Fibroblast of villous mesenchyme (primary cell): ENCODE results near the gene GALNTL6. TPM values are rescaled to one million over a fixed set of nuclear protein-coding genes. Genes with fewer than 3 reads are reported as not detected.

Experiments used
- DNase-seq: peaks from one replicate; pipeline ENCODE4 v3.0.0-alpha.2; 2010; ENCODE audit warnings: low read depth
- H3K4me3 ChIP-seq: 2 replicates; pipeline ENCODE4 v1.5.1; 2011; ENCODE audit warnings: low read depth, mild to moderate bottlenecking, low read length
- total RNA-seq: library from RNA; depleted of rRNA; stranded (reverse); fragments of >200 nt; gene quantifications from 2 replicates; pipeline ENCODE4 v1.2.3, GENCODE V29; 2012
- TF ChIP-seq, protein P1 (sequence below): IDR thresholded peaks from 2 replicates; pipeline ENCODE4 v1.5.1; 2012; ENCODE audit warnings: low read depth, mild to moderate bottlenecking, low read length; ENCODE audit not compliant: insufficient read depth

GALNTL6 gene
- total RNA-seq, 1 donor: not detected

DNA sequence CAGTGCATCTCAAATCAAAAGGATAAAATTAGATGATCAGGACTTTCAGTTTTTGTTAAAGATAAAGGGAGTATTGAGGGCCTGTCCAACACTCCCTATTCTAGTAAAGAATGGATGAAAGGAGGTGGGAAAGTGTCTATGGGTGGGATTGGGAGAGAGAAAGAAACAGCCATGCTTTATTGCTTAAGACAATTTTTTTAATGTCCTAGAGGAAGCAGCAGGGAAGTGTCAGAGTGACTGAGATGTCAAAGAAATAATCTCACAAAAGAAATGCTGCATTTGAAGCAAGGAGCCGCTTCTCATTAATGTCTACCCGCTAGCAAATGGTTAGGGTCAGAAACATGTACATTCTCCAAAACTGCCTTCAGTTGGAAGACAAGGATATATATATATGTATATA, 1238.0 kb downstream of the GALNTL6 start:
- H3K4me3 ChIP-seq: no peak overlapping the region
- TF ChIP-seq, protein P1, sequence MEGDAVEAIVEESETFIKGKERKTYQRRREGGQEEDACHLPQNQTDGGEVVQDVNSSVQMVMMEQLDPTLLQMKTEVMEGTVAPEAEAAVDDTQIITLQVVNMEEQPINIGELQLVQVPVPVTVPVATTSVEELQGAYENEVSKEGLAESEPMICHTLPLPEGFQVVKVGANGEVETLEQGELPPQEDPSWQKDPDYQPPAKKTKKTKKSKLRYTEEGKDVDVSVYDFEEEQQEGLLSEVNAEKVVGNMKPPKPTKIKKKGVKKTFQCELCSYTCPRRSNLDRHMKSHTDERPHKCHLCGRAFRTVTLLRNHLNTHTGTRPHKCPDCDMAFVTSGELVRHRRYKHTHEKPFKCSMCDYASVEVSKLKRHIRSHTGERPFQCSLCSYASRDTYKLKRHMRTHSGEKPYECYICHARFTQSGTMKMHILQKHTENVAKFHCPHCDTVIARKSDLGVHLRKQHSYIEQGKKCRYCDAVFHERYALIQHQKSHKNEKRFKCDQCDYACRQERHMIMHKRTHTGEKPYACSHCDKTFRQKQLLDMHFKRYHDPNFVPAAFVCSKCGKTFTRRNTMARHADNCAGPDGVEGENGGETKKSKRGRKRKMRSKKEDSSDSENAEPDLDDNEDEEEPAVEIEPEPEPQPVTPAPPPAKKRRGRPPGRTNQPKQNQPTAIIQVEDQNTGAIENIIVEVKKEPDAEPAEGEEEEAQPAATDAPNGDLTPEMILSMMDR: no peak
- no peak for DNase-seq

DNA sequence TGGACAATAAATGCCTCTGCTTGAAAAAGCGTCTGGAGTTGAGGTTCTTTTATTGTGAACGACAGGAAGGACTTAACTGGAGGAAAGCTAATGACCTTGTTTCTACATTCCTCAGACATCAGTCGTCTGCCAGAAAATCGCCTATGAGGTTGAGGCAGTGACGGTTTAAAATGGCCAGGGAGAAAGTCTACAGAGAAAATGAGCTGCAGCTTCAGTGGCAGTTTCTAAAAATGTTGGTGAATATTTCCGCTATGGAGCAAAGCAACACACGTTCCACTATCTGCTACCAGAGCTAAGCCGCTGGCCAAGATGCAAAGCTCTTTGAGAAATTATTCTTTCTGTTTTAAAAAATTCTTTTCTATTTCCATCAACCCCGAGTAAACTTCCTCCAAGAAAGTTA, 1238.5 kb downstream of the GALNTL6 start:
- H3K4me3 ChIP-seq: no peak overlapping the region
- no peak for DNase-seq
- TF ChIP-seq, protein P1: no peak

DNA sequence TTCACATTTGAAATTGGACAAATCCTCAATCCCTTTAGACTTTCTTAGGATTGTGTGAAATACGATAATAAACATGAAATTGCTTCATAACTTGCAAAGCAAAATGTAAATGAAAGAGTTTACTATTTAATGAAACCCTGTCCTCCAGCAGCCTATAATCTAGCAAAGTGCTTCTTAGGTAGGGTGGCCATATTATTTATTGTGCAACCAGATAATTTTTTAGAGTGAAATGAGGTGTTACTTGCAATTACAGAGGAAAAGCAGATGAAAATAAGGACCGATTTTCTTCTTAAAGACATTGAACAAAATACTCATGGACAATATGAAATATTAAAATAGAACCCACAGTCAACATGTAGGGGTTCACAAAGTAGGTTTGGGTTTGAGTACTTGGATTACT, 1239.2 kb downstream of the GALNTL6 start:
- TF ChIP-seq, protein P1: no peak

DNA sequence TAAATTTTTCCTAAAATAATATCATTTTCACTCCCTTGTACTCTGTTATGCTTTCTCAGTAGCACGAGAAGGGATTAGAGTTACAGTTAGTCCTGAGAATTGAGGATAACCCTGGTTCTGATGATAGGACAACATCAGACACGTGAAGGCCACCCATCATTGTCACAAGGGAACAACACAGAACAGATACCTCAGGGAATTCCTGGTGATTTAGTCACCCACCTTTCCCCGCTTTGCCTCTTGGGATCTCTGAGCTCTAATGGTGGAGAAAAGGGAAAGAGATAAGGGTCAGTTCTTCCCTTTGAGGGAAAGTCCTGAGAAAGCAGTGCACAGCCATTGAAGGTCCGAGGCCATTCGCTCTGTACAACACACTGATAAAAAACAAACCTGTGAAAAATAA, 1243.1 kb downstream of the GALNTL6 start:
- no peak for DNase-seq
- H3K4me3 ChIP-seq: no peak overlapping the region
- TF ChIP-seq, protein P1: no peak

More for the DNA sequence above, 1239.2 kb downstream of the GALNTL6 start:
- no peak for DNase-seq
- H3K4me3 ChIP-seq: no peak overlapping the region

DNA sequence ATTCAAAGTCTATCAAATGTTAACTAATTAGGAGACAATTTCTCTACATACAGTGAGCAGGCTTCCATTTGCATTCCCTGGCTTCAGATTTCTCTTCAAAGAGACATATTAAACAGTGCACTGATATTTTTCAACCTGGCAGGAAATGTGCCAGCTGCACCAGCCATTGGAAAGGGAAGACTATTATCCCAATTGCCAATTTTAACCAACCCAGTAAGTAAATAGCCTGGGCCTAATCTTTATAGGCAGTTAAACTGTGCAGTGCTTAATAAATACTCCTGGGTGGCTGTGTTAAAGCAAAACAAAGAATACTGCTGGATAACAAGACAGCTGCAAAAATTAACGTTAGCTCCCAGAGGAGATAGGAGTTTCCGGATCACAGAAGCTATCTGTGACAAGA, 1243.5 kb downstream of the GALNTL6 start:
- TF ChIP-seq, protein P1: no peak
- H3K4me3 ChIP-seq: no peak overlapping the region
- no peak for DNase-seq

DNA sequence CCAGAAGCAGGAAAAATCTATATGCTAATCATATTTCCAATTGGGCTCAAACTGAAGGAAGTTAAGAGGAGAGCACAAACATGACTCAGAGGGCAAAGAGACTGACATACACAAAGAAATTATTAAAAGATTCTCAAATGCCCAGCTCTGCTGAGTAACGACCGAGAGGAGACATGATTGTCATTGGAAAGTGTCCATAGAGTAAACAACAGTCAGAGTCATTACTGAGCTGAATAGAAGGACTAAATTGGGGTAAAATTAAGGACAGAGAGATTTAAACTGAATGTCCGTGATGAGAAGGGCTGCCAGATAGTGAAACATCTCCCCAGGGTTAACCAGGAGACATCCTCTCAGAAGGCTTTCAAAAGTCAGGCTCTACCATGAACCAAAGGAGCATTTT, 1244.2 kb downstream of the GALNTL6 start:
- no peak overlapping the region for H3K4me3 ChIP-seq
- TF ChIP-seq, protein P1: no peak
- DNase-seq: no peak

DNA sequence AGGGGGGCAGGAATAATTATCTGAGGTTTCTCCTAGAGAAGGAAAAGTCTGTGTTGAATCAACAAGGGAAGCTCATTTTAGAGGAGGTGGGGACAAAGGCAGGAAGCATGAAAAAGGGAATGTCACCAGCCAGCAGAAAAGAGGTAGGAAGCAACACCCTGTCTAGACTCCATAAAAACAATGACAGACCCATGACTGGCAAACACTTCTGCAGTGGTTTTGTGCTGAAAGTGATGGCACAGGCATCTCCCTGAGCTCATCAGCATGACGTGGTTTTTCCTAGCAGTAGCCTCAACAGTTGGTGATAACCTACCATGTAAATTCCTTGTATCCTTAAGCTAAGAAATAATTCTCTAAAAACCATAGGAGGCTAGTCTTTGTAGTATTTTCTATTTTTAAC, 1244.7 kb downstream of the GALNTL6 start:
- TF ChIP-seq, protein P1: no peak
- H3K4me3 ChIP-seq: no peak overlapping the region
- no peak for DNase-seq
